GM19240 (cell line): ENCODE results near the gene CDHR3.
A peak's percentile ranks its signal among the peaks of the same experiment; 100 is the strongest.

Source experiments
- DNase-seq: peaks from one replicate; pipeline ENCODE4 v3.0.0; 2011; ENCODE audit warnings: low spot score; ENCODE audit not compliant: insufficient read length

The CDHR3 gene

DNA sequence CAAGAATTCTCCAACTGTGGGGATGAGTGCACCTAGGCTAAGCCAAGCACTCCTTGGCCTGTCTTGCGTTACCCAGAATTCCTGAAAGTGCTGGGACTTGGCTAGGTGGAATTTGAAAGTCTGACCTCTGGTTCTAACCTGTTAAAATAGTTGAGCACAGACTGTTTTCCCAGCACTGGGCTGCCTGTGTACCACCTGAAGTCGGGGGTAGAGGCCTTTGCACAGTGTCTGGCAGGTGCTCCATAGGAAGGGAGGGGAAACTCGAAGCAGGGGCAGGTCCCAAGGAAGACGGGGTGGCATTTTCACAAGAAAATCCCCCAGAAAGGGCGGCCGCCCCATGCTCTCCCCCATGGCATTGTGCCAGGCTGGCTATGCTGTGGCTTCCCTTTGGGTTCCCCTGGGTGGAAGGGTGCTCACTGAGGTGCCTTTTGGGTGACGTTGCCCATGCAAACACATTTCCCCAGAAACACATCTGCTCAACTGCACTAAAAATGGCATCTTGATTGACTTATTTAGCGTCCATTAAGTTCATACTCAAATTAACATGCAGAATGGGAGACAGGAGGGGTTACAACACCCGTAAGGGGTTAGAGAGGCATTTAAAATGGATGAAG lies 86.2 kb downstream of the CDHR3 start:
- no peak for DNase-seq

DNA sequence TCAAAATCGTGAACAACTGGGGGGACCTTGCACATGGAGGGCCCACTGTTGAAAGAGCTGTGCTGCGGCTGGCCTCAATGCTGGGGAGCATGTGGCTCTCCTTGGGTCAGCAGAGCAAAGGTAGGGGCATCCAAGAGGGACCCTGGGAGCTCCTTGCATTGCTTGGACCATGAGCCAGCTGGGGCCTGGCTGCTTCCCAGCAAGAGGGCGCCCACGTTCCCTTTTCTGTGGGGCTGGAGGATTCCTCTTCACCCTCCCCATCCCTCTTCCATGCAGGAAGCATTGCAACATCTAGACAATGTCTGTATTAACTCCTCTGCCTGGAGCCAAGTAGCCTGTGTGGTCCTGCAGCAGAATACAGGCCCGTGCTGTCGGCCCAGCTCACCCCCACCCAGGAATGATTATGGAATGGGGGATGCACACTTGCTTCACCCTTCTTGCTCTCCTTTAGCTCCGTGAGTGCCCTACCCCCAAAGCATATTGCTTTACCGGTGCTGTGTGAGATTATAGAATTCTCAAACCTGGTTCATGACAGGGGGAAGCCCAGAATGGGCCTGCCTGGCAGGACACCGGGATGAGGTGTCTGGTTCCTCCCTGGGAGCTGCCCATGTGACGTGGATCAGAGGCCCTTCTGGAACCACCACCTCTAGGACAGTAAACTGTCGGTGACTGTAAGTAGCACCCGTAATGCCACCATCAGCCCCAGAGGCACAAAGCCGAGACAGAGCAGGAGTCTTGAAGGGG lies 87.1 kb downstream of the CDHR3 start:
- DNase-seq, result no peak

DNA sequence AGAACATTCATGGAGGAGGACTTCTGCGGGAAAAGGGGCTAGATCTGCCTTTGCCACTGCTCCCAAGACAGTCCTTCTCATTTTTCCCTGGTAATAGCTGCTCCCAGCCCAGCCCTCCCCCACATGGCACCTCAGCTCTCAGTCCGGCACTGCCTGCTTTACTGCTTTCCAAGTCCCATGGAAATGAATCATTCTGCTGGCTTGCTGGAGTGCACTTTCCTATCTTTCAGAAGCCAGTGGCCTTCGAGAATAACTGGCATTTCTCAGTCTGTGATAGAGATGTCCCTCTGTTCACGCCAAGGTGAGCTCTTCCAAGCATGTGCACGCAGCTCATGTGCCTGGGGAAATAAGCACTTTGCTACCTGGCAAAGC lies 87.7 kb downstream of the CDHR3 start:
- no peak for DNase-seq

DNA sequence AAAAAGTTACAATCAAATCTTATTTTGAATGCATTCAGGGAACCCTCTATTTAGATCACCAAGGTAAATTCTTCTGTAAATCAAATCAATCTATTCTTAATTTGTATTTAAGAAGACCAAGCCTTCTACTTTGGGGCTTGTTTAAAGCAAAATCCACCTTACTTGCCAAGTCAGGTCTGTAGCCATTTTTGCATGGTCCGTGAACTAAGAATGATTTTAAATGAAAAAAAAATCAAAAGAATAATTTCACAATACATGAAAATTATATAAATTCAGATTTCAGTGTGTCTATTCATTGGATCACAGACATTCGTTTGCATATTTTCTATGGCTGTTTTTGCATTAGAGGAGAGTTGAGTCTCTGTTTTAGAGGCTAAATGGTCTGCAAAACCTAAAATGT lies 89.6 kb downstream of the CDHR3 start:
- no peak for DNase-seq

DNA sequence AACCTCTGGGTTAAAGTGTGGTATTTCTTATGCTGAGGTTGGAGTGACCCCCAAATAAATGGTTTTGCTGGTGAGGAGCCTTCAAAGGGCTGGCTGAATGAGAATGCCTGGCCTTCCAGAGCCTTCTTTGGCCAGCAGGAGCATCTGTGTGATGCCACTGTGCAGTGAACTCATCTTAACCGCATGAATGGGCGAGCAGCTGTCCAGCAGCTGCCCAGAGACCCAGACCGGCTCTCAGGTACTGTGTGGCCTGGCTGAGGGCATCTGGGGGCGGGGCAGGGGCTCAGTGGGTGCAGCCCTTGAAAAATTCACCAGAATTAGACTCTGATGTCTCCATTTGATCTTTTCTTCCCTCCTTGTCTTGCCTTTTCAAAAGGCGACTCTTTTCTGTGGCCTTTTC lies 90.0 kb downstream of the CDHR3 start:
- DNase-seq, result no peak

DNA sequence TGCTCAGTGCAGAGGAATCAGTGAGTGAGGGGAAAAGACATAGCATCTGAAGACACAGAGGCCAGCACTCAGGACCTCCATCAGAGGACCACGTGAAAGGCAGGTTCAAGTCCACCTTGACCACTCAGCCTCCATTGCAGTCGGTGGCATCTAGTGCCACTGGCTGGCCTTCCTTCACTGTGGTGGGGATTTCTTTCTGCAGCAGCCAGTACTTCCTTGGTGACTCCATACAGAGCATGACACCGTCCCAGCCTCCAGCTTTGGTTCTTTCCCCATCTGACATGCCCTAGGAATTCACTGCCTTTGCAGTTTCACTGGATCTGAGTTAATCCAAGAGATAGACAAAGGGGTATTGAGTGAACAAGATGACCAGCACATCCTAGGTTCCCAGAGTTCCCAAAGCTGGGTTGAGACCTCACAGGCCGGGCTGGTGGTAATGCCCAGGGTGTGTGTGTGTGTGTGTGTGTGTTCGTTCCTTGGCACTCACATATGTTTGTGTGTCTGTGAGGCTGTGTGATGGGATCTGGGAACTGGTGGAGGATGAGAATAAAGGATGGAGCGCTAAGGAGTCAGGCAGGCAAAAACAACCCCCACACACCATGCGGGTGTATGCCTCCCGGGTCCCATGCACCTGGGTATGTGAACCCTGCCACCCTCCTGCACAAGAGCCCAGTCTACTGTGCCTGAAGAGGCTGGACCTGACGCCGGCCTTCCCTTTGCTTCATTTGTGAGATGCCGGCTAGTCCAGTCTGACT lies 91.3 kb downstream of the CDHR3 start:
- DNase-seq, result no peak

DNA sequence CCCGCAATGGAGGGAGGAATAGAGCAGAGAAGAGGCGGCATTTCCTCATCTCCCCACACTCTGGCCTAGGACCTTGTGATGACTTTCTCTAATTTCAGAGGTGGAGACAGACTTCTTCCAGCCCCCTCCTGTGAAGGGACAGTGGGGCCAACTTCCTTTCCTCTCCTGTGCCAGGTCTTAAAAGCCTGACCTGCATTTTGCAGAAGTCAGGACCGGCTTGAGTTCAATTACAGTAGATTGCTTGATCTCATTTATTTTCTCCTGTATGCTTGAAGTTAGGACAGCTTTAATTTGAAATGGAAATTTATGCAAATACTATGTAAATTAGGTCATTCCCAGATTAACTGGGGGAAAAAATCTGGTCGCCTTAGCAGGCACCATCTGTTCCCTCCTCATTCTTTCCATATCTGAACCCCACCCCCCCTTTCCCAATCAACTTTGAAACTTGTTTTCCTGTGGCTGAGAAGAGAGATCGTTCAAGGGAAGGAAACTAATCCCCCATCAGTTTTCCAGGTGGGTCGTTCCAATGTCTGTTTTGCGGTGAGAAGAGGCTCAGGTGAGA lies 92.0 kb downstream of the CDHR3 start:
- no peak for DNase-seq

DNA sequence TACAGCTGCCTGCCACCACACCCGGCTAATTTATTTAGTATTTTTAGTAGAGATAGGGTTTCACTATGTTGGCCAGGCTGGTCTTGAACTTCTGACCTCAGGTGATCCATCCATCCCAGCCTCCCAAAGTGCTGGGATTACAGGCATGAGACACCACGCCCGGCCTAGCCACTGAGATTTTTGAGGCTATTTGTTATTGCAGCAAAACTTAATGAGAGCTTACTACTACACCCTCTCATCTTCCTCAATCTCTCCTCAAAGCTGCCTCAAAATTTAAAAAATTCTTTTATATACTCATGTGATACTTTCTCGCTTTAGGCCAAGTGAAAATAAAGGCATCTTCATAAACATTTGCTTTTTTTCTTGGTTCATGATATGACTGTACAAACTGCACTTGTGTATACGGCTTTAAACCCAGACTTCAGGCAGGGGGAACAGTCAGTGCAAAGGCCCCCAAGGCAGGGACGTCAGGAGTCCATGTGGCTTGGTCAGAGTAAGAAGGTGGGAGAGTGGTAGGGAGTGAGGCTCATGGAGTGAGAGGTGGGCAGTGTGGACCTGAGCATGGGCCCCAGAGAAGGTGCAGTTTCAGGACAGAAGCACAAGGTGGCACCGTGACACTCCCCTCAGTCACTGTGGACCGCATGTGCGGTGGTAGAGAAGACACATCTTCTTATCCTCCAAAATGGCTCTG lies 93.6 kb downstream of the CDHR3 start:
- peak; percentile 74 for DNase-seq

DNA sequence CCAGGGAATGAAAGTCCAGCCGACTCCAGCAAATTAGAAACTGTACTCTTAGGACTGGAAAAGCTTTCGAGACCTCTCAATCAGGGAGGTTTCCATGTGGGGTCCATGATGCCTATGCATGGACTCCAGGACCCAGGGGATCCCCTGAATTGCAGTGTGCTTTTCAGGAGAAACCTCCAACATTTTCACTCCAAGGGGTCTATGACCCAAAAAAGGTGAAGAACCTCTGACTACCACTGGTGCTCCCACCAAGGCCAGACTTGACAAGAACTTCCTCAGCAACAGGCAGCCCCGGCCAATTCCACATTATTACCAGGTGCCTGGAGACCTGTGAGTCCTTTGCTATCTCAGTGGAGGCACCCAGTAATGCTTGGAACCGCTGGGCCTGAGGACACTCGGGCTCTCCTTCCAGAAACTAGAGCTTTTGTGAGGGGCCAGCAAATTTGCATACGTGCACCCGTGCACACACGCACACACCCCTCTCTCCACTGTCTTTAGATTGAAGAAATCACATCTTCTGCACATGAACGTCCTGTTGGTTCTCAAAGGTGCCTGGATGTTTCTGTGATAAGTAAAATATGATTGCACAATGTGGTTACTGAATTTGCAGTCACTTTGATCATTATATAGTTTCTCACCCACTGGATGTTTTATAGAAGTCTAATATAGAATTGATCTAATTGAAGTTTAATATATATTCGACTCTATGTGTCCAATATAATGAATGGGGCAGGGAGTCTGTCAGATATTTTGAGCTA lies 94.3 kb downstream of the CDHR3 start:
- DNase-seq, result no peak

DNA sequence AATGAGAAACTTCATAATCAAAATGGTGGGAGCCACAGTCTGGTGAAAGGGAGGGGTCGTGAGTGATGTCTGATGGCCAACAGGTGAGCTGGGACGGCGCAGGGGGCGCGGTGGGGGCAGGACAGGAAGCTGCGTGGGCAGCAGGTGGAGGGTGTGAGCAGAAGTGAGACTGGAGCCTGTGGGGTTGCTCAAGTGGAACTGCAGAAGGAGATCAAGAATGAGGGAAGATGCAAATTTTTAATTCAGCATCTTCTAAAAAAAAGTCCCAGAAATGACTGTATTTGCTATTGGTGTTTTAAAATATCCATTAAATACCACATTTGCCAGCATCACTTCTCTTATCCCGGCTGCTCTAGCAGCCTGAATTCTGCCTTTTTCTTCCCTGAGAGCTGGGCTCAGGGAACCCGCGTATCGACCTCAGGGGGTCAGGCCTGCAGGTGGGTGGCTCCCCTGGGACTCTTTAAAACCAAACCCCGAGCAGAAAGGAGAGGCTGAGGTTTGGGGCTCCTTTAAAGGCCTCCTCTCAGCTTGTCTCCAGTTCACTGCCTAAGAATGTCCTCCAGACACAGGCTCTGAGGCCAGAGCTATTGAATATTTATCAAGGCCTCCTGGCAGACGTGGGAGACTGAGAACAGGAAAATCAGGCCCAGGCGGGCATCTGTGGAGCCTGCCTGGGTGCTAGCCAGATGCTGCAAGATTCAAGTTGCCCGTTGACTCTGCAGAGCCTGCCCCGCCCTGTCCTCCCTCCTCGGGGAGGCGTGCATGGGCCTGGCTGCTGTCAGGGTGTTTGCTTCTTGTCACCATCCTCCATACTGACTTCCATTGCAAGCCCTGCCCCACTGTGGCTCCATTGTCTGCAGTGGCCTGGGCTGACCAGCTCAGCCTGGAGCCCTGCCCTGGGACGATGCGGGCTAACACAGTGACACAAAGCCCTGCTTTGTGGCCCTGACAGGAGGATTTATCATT lies 95.2 kb downstream of the CDHR3 start:
- DNase-seq, result peak; percentile 30

DNA sequence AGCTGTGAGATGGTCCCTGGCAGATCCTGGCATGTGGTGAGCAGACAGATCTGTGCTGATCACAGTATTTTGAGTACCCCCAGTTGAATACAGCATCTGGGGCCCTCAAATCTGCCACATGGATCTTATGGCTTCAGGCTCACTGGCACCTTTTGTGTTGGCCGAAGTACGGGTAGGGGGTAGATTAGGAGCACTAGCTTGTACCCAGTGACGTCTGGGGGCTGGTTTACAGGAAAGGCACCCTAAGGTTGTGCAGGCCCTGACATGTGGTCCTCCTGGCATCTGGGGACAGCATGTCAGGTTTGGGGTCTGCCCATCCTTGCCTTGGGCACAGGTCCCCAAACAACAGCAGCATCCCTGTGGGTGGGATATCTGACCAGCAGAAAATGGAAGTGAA lies 95.9 kb downstream of the CDHR3 start:
- no peak for DNase-seq

DNA sequence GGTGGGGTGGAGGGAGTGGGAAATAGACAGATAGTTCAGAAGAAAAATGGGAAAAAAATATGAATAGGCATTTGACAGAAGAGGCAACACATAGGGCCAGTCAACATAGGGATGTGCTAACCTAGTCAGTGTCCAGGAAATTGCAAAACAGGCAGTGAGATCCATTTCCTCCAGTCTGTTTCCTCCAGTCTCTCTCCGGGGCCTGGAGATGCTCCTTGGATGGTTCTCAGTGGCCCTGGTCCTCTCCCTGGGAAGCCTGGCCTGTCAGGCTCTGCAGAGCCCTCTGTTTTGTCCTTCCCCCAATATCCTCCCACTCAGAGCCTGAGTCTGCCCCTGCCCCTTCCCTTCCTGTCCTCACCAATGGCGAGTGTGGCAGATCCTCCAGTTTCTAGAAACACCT lies 96.5 kb downstream of the CDHR3 start:
- DNase-seq, result no peak

DNA sequence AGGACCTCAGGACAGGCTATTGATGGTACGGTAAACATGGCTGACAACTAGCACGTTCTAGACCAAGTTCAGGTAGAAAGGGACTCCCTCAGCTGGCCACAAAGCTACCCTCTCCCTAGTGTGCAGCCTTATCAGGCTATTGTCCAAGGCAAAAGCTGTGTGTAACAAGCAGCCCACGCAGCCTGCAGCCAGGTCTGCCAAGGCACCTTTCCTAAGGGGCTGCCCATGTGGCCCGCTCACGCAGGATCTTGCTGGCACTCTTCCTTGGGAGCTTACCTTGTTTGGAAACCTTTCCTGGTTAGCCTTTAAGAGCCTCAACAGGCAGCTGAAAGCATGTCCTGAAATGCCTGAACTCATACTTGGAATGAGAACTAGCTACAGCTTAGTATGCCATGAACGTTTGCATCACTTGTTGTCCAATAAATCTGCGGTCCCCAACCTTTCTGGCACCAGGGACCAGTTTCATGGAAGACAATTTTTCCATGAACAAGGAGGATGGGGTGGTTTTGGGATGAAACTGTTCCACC lies 97.4 kb downstream of the CDHR3 start:
- no peak for DNase-seq

DNA sequence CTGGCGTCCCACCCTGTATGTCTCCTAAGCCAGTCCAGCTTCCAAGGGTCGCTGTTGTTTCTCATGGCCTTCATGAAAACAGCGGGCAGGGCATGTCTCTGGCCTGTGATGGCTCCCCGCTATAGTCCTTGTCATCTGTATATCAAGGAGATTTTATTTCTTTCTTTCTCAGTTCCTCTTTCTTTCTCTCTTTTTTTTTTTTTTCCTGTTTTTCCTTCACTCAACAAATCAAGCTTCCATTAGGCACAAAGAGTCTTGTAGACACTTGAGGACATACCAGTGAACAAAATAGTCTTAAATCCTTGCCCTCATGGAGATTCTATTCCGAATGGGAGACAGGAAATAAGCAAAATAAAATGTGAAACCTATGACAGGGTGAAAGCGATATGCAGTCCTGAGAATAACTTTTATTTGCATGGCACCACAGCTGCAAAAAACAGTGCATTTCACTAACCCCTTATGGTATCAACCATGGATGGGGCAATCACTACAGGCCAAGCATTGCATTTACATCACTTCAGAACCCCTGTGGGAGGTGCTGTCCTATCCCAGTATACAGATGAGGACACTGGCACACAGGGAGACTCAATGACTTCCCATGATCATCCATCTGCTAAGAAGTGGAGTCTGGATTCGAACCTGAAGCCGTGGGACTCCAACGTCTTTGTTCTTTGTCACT lies 98.4 kb downstream of the CDHR3 start:
- peak; percentile 38 for DNase-seq

DNA sequence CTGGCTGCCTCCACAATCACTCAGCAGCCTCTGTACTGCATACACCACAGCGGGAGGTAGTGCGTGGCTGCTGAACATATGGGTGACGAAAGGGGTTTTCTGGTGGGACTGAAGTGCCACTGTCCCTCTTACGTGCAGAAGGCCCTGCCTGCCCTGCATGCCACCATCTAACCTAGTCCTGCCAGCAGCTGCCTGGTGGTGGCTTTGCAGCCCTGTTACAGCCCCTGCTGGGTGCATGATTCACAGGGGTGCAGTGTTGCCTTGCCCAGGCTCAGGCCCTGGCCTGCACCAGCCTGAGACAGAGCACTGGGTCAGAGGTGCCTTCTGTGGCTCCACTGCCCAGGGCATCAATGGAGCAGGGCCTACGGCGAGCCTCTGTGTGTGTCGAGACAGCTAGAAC lies 98.9 kb downstream of the CDHR3 start:
- no peak for DNase-seq

DNA sequence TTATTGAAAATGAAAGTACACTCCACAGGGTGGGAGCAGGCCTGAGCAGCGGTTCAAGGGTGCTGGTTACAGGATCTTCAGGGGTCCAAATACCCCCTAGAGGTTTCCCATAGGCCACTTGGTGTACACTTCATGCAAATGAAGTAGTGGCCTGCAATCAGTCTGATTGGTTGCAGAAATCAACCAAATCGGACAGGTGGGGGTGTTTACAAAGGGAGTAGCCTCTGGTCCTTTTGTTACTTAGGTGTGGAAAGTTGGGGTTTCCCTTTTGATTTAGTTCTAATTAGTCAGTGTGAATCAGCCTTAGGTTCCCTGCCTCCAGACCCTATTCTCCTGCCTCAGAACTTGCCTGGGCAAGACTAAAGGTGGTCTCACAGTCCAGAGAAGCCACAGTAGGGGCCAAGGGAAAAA lies 99.5 kb downstream of the CDHR3 start:
- DNase-seq, result no peak

DNA sequence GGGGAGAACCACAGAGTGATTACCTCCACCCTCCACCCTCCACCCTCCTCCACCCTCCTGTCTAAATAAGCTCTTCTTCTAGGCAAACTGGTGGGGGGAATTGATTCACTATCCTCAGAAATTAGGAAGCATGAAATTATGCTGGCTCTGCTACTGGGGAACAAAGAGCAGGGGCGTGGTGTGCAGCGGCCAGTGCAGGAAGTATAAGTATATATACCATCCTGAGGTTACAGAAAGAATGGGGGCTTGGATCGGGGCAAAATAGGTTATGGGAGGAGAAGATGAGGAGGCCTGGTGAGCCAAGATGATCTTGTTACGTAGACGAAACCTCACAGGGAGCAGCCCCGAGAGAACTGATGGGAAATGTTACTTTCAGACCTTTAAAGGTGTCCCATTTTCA lies 100.0 kb downstream of the CDHR3 start:
- no peak for DNase-seq

DNA sequence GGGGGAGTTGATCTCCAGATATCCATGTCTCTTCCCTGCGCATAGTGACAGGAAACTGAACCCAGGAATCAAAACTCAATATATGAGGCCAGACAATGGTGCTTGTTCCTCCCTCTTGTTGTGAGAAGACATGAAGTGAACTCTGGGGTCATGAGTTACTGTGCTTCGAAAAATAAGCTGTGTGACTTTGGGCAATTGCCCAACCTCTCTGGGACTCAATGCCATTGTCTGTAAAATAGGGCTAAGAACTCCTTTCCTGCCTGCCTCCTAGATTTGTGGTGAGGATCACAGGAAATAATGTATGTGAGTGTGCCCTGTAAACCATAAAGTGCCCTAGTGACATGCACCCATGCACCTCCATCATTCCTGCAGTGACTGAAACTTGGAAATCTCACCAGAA lies 100.6 kb downstream of the CDHR3 start:
- DNase-seq, result no peak

DNA sequence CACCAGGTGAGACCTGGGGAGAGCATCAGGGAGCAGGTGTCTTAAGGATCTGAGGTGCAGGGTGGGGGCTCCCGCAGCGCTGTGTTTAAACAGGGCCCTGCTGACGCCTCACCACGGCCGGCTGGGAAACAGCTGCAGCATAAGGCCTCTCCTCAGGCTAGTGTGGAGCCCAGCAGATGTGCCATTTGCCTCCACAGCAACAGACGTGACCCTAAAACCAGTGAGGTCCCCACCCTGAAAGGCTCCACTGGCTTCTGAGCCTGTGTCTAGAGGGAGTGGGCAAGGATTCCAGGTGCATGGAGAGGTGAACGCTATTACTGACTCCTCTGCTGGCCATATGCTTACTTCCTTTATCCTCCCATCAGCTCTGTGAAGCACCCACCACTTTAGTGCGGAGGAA lies 101.3 kb downstream of the CDHR3 start:
- no peak for DNase-seq
